Neural cell (in vitro differentiated cells): ENCODE data around the gene CREBL2. TPM values are rescaled to one million over a fixed set of nuclear protein-coding genes. Genes with fewer than 3 reads are reported as not detected.
"Not testable (repeated sequence)": the region's sequence is repeated elsewhere in the genome, so short reads cannot be mapped to it uniquely, and the experiment has no call there.

Experiments
- H2AFZ ChIP-seq: fragments of 200-600, 300-800 bp; sonication (generic), shearing (Covaris generic); 2 replicates; pipeline ENCODE4 v1.6.0; 2014; ENCODE audit warnings: low read depth, mild to moderate bottlenecking, antibody characterized with exemption, low read length, moderate library complexity
- H3F3A ChIP-seq: fragments of 200-600 bp; shearing (Covaris generic); 2 replicates; pipeline ENCODE4 v1.6.1; 2016; ENCODE audit warnings: mild to moderate bottlenecking, moderate library complexity, mixed read lengths, antibody characterized with exemption, low read length; ENCODE audit not compliant: insufficient read depth, poor library complexity, severe bottlenecking
- H3K27ac ChIP-seq: fragments of 200-600, 300-800 bp; sonication (generic), shearing (Covaris generic); 2 replicates; pipeline ENCODE4 v1.5.1; 2014; ENCODE audit warnings: mild to moderate bottlenecking, low read length, moderate library complexity
- H3K27me3 ChIP-seq: fragments of 300-800, 200-600 bp; sonication (generic), shearing (Covaris generic); 2 replicates; pipeline ENCODE4 v1.6.0; 2014; ENCODE audit warnings: mild to moderate bottlenecking, low read depth, low read length, moderate library complexity; ENCODE audit not compliant: insufficient read depth
- H3K36me3 ChIP-seq: fragments of 300-800, 200-600 bp; sonication (generic), shearing (Covaris generic); 2 replicates; pipeline ENCODE4 v1.5.1; 2014; ENCODE audit warnings: mild to moderate bottlenecking, antibody characterized with exemption, low read length, moderate library complexity; ENCODE audit not compliant: insufficient read depth
- H3K4me2 ChIP-seq: fragments of 300-800, 200-600 bp; sonication (generic), shearing (Covaris generic); 2 replicates; pipeline ENCODE4 v1.6.0; 2014; ENCODE audit warnings: mild to moderate bottlenecking, low read length
- H3K4me3 ChIP-seq: fragments of 300-800, 200-600 bp; sonication (generic), shearing (Covaris generic); 2 replicates; pipeline ENCODE4 v1.5.1; 2014; ENCODE audit warnings: mild to moderate bottlenecking, low read length, moderate library complexity
- H3K79me2 ChIP-seq: fragments of 200-600 bp; shearing (Covaris generic); replicated peaks from 2 replicates; pipeline ENCODE4 v1.6.0; 2014; ENCODE audit warnings: mild to moderate bottlenecking, low read length, moderate library complexity; ENCODE audit not compliant: insufficient read depth
- H3K9ac ChIP-seq: fragments of 300-800, 200-600 bp; sonication (generic), shearing (Covaris generic); 2 replicates; pipeline ENCODE4 v1.6.1; 2016; ENCODE audit warnings: mild to moderate bottlenecking, low read length, mixed read lengths
- H3K9me2 ChIP-seq: fragments of 200-600 bp; shearing (Covaris generic); 2 replicates; pipeline ENCODE4 v1.6.1; 2016; ENCODE audit warnings: mild to moderate bottlenecking, low read length, mixed read lengths; ENCODE audit not compliant: insufficient read depth
- H3K9me3 ChIP-seq: fragments of 200-600, 300-800 bp; sonication (generic), shearing (Covaris generic); 2 replicates; pipeline ENCODE4 v1.6.1; 2016; ENCODE audit warnings: mild to moderate bottlenecking, mixed run types, low read length, moderate library complexity, mixed read lengths
- H4K20me1 ChIP-seq: fragments of 200-600 bp; shearing (Covaris generic); 2 replicates; pipeline ENCODE4 v1.6.1; 2016; ENCODE audit warnings: mild to moderate bottlenecking, mixed run types; ENCODE audit not compliant: insufficient read depth
- CTCF ChIP-seq: fragments of 450-650 bp; IDR thresholded peaks from 2 replicates; pipeline ENCODE4 v1.5.1; 2014; ENCODE audit warnings: antibody characterized with exemption, mild to moderate bottlenecking, moderate library complexity; ENCODE audit not compliant: poor library complexity, severe bottlenecking
- EP300 ChIP-seq: fragments of 450-650 bp; conservative IDR thresholded peaks from 2 replicates; pipeline ENCODE4 v1.6.1; 2014; ENCODE audit warnings: antibody characterized with exemption, mild to moderate bottlenecking, moderate library complexity; ENCODE audit not compliant: poor library complexity, severe bottlenecking
- EZH2 ChIP-seq: fragments of 200-600, 300-800 bp; shearing (Covaris generic), sonication (generic); IDR thresholded peaks from 2 replicates; pipeline ENCODE4 v1.6.1; 2014; ENCODE audit warnings: antibody characterized with exemption, low read length, borderline replicate concordance, mild to moderate bottlenecking; ENCODE audit not compliant: insufficient read depth, poor library complexity, severe bottlenecking
- MXI1 ChIP-seq: fragments of 450-650 bp; conservative IDR thresholded peaks from 2 replicates; pipeline ENCODE4 v1.6.1; 2014; ENCODE audit warnings: antibody characterized with exemption, mild to moderate bottlenecking; ENCODE audit not compliant: poor library complexity, severe bottlenecking
- POLR2AphosphoS5 ChIP-seq: IDR thresholded peaks from 2 replicates; pipeline ENCODE4 v1.6.1; 2012
- RAD21 ChIP-seq: fragments of 450-650 bp; conservative IDR thresholded peaks from 2 replicates; pipeline ENCODE4 v1.6.1; 2014; ENCODE audit warnings: antibody characterized with exemption, mild to moderate bottlenecking, moderate library complexity
- SMC3 ChIP-seq: fragments of 450-650 bp; conservative IDR thresholded peaks from 2 replicates; pipeline ENCODE4 v1.6.1; 2014; ENCODE audit warnings: antibody characterized with exemption, mild to moderate bottlenecking, moderate library complexity; ENCODE audit not compliant: poor library complexity
- TAF1 ChIP-seq: IDR thresholded peaks from 2 replicates; pipeline ENCODE4 v1.6.1; 2012; ENCODE audit warnings: low read depth
- polyA plus RNA-seq: library from polyadenylated mRNA; depleted of rRNA; stranded (reverse); fragments of >200 nt; gene quantifications from 2 replicates; pipeline ENCODE4 v1.2.3, GENCODE V29; 2014
- TF ChIP-seq, protein P1 (sequence below): IDR thresholded peaks from 2 replicates; pipeline ENCODE4 v1.6.1; 2012; ENCODE audit warnings: borderline replicate concordance

CREBL2 gene
- polyA plus RNA-seq, 1 donor from 2014 or later: 29.9 TPM

- H3K27ac ChIP-seq: no peak overlapping the region
- H3K79me2 ChIP-seq: peaks cover 16% of the 10 kb centered on the region
- no peak overlapping the region for H3K4me2 ChIP-seq
- no peak overlapping the region for H3K4me3 ChIP-seq
- no peaks in the 10 kb centered on the region for H3K36me3 ChIP-seq
- no peaks in the 10 kb centered on the region for H3K9me2 ChIP-seq
- TF ChIP-seq MXI1: no peak
- TF ChIP-seq CTCF: no peak
- no peak for TF ChIP-seq EZH2
- TF ChIP-seq, protein P1, sequence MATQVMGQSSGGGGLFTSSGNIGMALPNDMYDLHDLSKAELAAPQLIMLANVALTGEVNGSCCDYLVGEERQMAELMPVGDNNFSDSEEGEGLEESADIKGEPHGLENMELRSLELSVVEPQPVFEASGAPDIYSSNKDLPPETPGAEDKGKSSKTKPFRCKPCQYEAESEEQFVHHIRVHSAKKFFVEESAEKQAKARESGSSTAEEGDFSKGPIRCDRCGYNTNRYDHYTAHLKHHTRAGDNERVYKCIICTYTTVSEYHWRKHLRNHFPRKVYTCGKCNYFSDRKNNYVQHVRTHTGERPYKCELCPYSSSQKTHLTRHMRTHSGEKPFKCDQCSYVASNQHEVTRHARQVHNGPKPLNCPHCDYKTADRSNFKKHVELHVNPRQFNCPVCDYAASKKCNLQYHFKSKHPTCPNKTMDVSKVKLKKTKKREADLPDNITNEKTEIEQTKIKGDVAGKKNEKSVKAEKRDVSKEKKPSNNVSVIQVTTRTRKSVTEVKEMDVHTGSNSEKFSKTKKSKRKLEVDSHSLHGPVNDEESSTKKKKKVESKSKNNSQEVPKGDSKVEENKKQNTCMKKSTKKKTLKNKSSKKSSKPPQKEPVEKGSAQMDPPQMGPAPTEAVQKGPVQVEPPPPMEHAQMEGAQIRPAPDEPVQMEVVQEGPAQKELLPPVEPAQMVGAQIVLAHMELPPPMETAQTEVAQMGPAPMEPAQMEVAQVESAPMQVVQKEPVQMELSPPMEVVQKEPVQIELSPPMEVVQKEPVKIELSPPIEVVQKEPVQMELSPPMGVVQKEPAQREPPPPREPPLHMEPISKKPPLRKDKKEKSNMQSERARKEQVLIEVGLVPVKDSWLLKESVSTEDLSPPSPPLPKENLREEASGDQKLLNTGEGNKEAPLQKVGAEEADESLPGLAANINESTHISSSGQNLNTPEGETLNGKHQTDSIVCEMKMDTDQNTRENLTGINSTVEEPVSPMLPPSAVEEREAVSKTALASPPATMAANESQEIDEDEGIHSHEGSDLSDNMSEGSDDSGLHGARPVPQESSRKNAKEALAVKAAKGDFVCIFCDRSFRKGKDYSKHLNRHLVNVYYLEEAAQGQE: no peak
- no peak for TF ChIP-seq RAD21
- TF ChIP-seq EP300: no peak
- TF ChIP-seq TAF1: no peak
- TF ChIP-seq SMC3: no peak
- TF ChIP-seq POLR2AphosphoS5: no peak
- no peaks in the 10 kb centered on the region for H3K9me3 ChIP-seq
- no peaks in the 10 kb centered on the region for H4K20me1 ChIP-seq
- no peaks in the 10 kb centered on the region for H3F3A ChIP-seq
- no peak overlapping the region for H2AFZ ChIP-seq
- no peaks in the 10 kb centered on the region for H3K27me3 ChIP-seq
- no peak overlapping the region for H3K9ac ChIP-seq
These were observed 5.0 kb downstream of the CREBL2 start for GRCh38 chr12:12616512-12617310.

- H2AFZ ChIP-seq, H3K4me2 ChIP-seq, H3F3A ChIP-seq, H3K79me2 ChIP-seq, H3K9me2 ChIP-seq, H3K9me3 ChIP-seq, H3K9ac ChIP-seq, H3K27me3 ChIP-seq, H3K36me3 ChIP-seq, H4K20me1 ChIP-seq, H3K4me3 ChIP-seq, H3K27ac ChIP-seq: not testable (repeated sequence)
These were observed 6.4 kb downstream of the CREBL2 start for GRCh38 chr12:12618064-12618463.
